HepG2 (cell line): ENCODE data around the gene PRPF38B. TPM values are rescaled to one million over a fixed set of nuclear protein-coding genes. Genes with fewer than 3 reads are reported as not detected.

Experiments used
- ARHGAP35 ChIP-seq: sonication (generic); formaldehyde crosslinking; IDR thresholded peaks from 2 replicates; pipeline ENCODE4 v1.9.0; 2022; ENCODE audit warnings: mild to moderate bottlenecking, inconsistent platforms, moderate library complexity, missing genetic modification reagents, borderline replicate concordance
- HOXA3 ChIP-seq: sonication (generic); formaldehyde crosslinking; IDR thresholded peaks from 2 replicates; pipeline ENCODE4 v1.5.0; 2020; ENCODE audit warnings: missing genetic modification reagents
- KDM5A ChIP-seq: fragments of 200-600 bp; sonication (generic); IDR thresholded peaks from 2 replicates; pipeline ENCODE4 v1.7.0; 2018; ENCODE audit warnings: antibody characterized with exemption, mild to moderate bottlenecking, low read length, borderline replicate concordance
- NCOA2 ChIP-seq: sonication (generic); formaldehyde crosslinking; IDR thresholded peaks from 2 replicates; pipeline ENCODE4 v1.8.0; 2022; ENCODE audit warnings: inconsistent platforms
- PCBP2 ChIP-seq: fragments of 200-400 bp; formaldehyde crosslinking; optimal IDR thresholded peaks from 2 replicates; pipeline ENCODE3; 2018; ENCODE audit warnings: low read length, low read depth; ENCODE audit not compliant: poor library complexity, severe bottlenecking
- SALL1 ChIP-seq: sonication (generic); formaldehyde crosslinking; IDR thresholded peaks from 2 replicates; pipeline ENCODE4 v1.8.0; 2022; ENCODE audit warnings: mild to moderate bottlenecking, missing genetic modification reagents
- SSRP1 ChIP-seq: IDR thresholded peaks from 2 replicates; pipeline ENCODE4 v1.6.1; 2016; ENCODE audit warnings: control low read depth
- ZIK1 ChIP-seq: sonication (generic); formaldehyde crosslinking; IDR thresholded peaks from 2 replicates; pipeline ENCODE4 v1.5.0; 2020; ENCODE audit warnings: mild to moderate bottlenecking, low read depth, missing genetic modification reagents, borderline replicate concordance
- ZNF484 ChIP-seq: sonication (generic); formaldehyde crosslinking; IDR thresholded peaks from 2 replicates; pipeline ENCODE4 v1.5.1; 2020; ENCODE audit warnings: mild to moderate bottlenecking, low read depth, missing genetic modification reagents, borderline replicate concordance
- ZNF549 ChIP-seq: sonication (generic); formaldehyde crosslinking; IDR thresholded peaks from 2 replicates; pipeline ENCODE4 v1.5.0; 2020; ENCODE audit warnings: missing genetic modification reagents
- ZNF572 ChIP-seq: sonication (generic); formaldehyde crosslinking; IDR thresholded peaks from 2 replicates; pipeline ENCODE4 v1.5.1; 2020; ENCODE audit warnings: mild to moderate bottlenecking, missing genetic modification reagents
- ZNF644 ChIP-seq: IDR thresholded peaks from 2 replicates; pipeline ENCODE4 v1.6.1; 2016; ENCODE audit warnings: low read depth
- ZNF781 ChIP-seq: sonication (generic); formaldehyde crosslinking; IDR thresholded peaks from 2 replicates; pipeline ENCODE4 v1.5.1; 2020; ENCODE audit warnings: borderline replicate concordance, mild to moderate bottlenecking, missing genetic modification reagents; ENCODE audit errors: not compliant biosample characterization
- ZNF816 ChIP-seq: sonication (generic); formaldehyde crosslinking; IDR thresholded peaks from 2 replicates; pipeline ENCODE4 v1.8.0; 2022; ENCODE audit warnings: missing genetic modification reagents, mild to moderate bottlenecking, borderline replicate concordance
- polyA plus RNA-seq, 8 experiments: library from polyadenylated mRNA; depleted of rRNA in 3 of 8; stranded (reverse) in 7 of 8; unstranded in 1 of 8; fragments of >200 nt; fragmentation: Illumina TruSeq in 4 of 8; extraction: Trizol in 4 of 8; gene quantifications; 2 replicates each; pipeline versions ENCODE4 v1.2.1 to v1.2.3, GENCODE V29; 2011 to 2016; ENCODE audit warnings: low read depth in 4 of 8, missing spikeins in 1 of 8, mixed read lengths in 1 of 8; ENCODE audit not compliant: insufficient read depth in 1 of 8
- total RNA-seq, 5 experiments: library from RNA; depleted of rRNA; stranded (reverse); fragments of >200 nt; fragmentation: Illumina TruSeq; extraction: Trizol; gene quantifications; 2 replicates each; pipeline ENCODE4 v1.2.3, GENCODE V29; 2016; ENCODE audit warnings: low read depth in 1 of 5
- TF ChIP-seq, protein P1 (sequence below), 2 experiments: fragments of 450-650 bp in 1 of 2; sonication (generic) in 1 of 2; formaldehyde crosslinking in 1 of 2; IDR thresholded peaks; 2 replicates each; pipeline versions ENCODE4 v1.6.1 to v1.8.0; 2016 to 2022; ENCODE audit warnings: antibody characterized with exemption in 1 of 2, mild to moderate bottlenecking in 1 of 2, missing genetic modification reagents in 1 of 2
- TF ChIP-seq, protein P2 (sequence below): sonication (generic); formaldehyde crosslinking; IDR thresholded peaks from 2 replicates; pipeline ENCODE4 v1.5.1; 2020; ENCODE audit warnings: missing genetic modification reagents, mild to moderate bottlenecking, borderline replicate concordance
- TF ChIP-seq, protein P3 (sequence below): sonication (generic); formaldehyde crosslinking; IDR thresholded peaks from 2 replicates; pipeline ENCODE4 v1.8.1; 2023; ENCODE audit warnings: missing genetic modification reagents, mild to moderate bottlenecking, borderline replicate concordance
- TF ChIP-seq, protein P4 (sequence below): sonication (generic); formaldehyde crosslinking; IDR thresholded peaks from 2 replicates; pipeline ENCODE4 v1.4.0; 2020; ENCODE audit warnings: missing genetic modification reagents

Gene PRPF38B
- total and polyA plus RNA-seq, 2 of the 13 experiments (the other 11 are each of a cell fraction or from before 2014, with no cell fraction given), result 25.7 to 29.7 TPM

DNA sequence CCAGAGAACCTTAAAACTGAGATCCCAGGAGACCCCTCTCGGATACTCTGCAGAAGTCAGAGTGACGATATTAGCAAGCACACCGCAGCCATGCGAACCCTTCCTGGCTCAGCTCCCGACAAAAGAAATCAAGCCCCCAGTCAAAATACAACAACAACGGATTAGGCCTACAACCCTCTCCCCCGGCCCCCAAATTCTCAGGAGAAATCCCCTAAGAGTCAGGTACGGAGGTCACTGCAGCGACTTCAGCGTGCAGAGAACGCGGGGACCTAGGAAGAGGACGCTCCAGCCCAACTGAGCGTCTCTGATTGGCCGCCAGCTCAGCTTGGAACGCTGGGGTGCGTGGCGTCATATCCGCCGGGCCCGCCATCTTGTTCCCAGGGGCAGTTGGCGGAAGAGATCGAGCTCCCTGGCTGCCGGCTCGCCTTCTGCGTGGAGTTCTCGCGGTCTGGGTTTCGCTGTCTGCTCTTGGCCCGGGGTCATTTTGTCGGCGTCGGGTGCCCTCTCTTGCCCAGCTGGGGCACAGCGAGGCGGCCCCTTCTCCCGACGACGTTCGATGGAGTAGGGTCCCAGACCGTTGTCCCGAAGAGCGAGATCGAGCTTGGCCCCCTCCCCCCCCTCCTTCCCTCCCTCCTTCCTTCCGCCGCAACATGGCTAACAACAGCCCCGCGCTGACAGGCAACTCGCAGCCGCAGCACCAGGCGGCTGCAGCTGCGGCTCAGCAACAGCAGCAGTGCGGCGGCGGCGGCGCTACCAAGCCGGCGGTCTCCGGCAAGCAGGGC, at the start of gene PRPF38B (continued):
- TF ChIP-seq, protein P1, sequence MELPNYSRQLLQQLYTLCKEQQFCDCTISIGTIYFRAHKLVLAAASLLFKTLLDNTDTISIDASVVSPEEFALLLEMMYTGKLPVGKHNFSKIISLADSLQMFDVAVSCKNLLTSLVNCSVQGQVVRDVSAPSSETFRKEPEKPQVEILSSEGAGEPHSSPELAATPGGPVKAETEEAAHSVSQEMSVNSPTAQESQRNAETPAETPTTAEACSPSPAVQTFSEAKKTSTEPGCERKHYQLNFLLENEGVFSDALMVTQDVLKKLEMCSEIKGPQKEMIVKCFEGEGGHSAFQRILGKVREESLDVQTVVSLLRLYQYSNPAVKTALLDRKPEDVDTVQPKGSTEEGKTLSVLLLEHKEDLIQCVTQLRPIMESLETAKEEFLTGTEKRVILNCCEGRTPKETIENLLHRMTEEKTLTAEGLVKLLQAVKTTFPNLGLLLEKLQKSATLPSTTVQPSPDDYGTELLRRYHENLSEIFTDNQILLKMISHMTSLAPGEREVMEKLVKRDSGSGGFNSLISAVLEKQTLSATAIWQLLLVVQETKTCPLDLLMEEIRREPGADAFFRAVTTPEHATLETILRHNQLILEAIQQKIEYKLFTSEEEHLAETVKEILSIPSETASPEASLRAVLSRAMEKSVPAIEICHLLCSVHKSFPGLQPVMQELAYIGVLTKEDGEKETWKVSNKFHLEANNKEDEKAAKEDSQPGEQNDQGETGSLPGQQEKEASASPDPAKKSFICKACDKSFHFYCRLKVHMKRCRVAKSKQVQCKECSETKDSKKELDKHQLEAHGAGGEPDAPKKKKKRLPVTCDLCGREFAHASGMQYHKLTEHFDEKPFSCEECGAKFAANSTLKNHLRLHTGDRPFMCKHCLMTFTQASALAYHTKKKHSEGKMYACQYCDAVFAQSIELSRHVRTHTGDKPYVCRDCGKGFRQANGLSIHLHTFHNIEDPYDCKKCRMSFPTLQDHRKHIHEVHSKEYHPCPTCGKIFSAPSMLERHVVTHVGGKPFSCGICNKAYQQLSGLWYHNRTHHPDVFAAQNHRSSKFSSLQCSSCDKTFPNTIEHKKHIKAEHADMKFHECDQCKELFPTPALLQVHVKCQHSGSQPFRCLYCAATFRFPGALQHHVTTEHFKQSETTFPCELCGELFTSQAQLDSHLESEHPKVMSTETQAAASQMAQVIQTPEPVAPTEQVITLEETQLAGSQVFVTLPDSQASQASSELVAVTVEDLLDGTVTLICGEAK (IDR thresholded peaks at IDR 0.05), result no peak
- TF ChIP-seq, protein P1 (CRISPR knock-in tag; IDR thresholded peaks at IDR 0.05), result peak; percentile 73
- 0 out of 2 replicates have a peak, but pooled peaks have one; percentile 45 for TF ChIP-seq ZNF644
- peak; percentile 16; the same call in 1 of the 2 replicates for TF ChIP-seq ZNF484 (CRISPR knock-in tag)
- no peak for TF ChIP-seq PCBP2
- TF ChIP-seq HOXA3 (CRISPR knock-in tag), result peak; percentile 99
- TF ChIP-seq KDM5A, result peak; percentile 72; the same call in 1 of the 2 replicates
- TF ChIP-seq, protein P2, sequence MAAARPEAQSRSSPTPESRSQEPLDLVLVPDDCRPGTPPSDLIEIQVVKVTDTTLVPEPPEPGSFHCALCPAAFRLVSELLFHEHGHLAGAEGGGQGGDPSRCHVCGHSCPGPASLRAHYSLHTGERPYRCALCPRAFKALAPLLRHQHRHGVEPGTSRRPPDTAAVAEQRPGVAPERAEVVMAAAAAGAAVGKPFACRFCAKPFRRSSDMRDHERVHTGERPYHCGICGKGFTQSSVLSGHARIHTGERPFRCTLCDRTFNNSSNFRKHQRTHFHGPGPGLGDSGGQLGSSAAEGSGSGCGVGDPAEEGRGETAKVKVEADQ (CRISPR knock-in tag), result peak; percentile 51; the same call in 1 of the 2 replicates
- TF ChIP-seq ARHGAP35 (CRISPR knock-in tag), result peak; percentile 79
- TF ChIP-seq ZNF572 (CRISPR knock-in tag), result 0 out of 2 replicates have a peak, but pooled peaks have one; percentile 36
- peak; percentile 73 for TF ChIP-seq ZNF781
- no peak for TF ChIP-seq ZNF816 (CRISPR knock-in tag)
- TF ChIP-seq, protein P3, sequence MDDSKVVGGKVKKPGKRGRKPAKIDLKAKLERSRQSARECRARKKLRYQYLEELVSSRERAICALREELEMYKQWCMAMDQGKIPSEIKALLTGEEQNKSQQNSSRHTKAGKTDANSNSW (CRISPR knock-in tag), result no peak
- no peak for TF ChIP-seq SSRP1 (CRISPR knock-in tag)
- TF ChIP-seq SALL1, result peak; percentile 72
- no peak for TF ChIP-seq ZIK1 (CRISPR knock-in tag)
- TF ChIP-seq NCOA2, result peak; percentile 7; the same call in 1 of the 2 replicates
- no peak for TF ChIP-seq ZNF549
- TF ChIP-seq, protein P4, sequence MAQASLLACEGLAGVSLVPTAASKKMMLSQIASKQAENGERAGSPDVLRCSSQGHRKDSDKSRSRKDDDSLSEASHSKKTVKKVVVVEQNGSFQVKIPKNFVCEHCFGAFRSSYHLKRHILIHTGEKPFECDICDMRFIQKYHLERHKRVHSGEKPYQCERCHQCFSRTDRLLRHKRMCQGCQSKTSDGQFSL (CRISPR knock-in tag), result peak; percentile 83; the same call in 1 of the 2 replicates
